Measurements from ENCODE around the gene STAT4. TPM values are rescaled to one million over a fixed set of nuclear protein-coding genes. Genes with fewer than 3 reads are reported as not detected.

Gene STAT4
- polyA plus RNA-seq (ENCODE audit: insufficient read length): 11.4 TPM
- long read RNA-seq, donor 1: 0 reads
- long read RNA-seq, donor 2: 0 reads
- long read RNA-seq, donor 3: 0 reads
- long read RNA-seq, donor 4: 0 reads
- long read RNA-seq, donor 5: 0 reads
- long read RNA-seq, donor 6: 0 reads
- long read RNA-seq, donor 7: 0 reads
- long read RNA-seq, donor 8: 0 reads

GRCh38 chr2:191150600-191151330 lies at the start of gene STAT4:
Gene STAT4 (minus strand): TSS chr2:191150994. CDS start chr2:191148203, 2,791 bp downstream.
- DNase-seq: peak; percentile 78

- no peak for DNase-seq
These were observed 49.2 kb upstream of the STAT4 start for GRCh38 chr2:191199929-191200512.

GRCh38 chr2:191198271-191198670 lies 47.5 kb upstream of the STAT4 start:
- no peak for DNase-seq

GRCh38 chr2:191197096-191197495 lies 46.3 kb upstream of the STAT4 start:
- DNase-seq: no peak

- DNase-seq: no peak
These were observed 44.2 kb upstream of the STAT4 start for GRCh38 chr2:191195021-191195420.

- no peak for DNase-seq
These were observed 40.2 kb upstream of the STAT4 start for GRCh38 chr2:191190861-191191552.

- DNase-seq: no peak
These were observed 39.6 kb upstream of the STAT4 start for GRCh38 chr2:191190435-191190834.

GRCh38 chr2:191189112-191189635 lies 38.4 kb upstream of the STAT4 start:
- DNase-seq: no peak

- DNase-seq: no peak
These were observed 37.8 kb upstream of the STAT4 start for GRCh38 chr2:191188550-191189093.

- no peak for DNase-seq
These were observed 36.5 kb upstream of the STAT4 start for GRCh38 chr2:191187105-191187829.

GRCh38 chr2:191184457-191184856 lies 33.7 kb upstream of the STAT4 start:
- no peak for DNase-seq

- no peak for DNase-seq
These were observed 32.7 kb upstream of the STAT4 start for GRCh38 chr2:191183516-191183915.

- DNase-seq: no peak
These were observed 32.3 kb upstream of the STAT4 start for GRCh38 chr2:191183081-191183480.

- DNase-seq: no peak
These were observed 29.9 kb upstream of the STAT4 start for GRCh38 chr2:191180713-191181112.

GRCh38 chr2:191180276-191180675 lies 29.5 kb upstream of the STAT4 start:
- no peak for DNase-seq

GRCh38 chr2:191178806-191179514 lies 28.2 kb upstream of the STAT4 start:
- no peak for DNase-seq

- no peak for DNase-seq
These were observed 27.2 kb upstream of the STAT4 start for GRCh38 chr2:191177751-191178736.

- DNase-seq: no peak
These were observed 26.1 kb upstream of the STAT4 start for GRCh38 chr2:191176801-191177438.

- DNase-seq: no peak
These were observed 25.5 kb upstream of the STAT4 start for GRCh38 chr2:191176305-191176704.
